Kidney epithelial cell (primary cell): Measurements from ENCODE around the gene KCNMB2. TPM values are rescaled to one million over a fixed set of nuclear protein-coding genes. Genes with fewer than 3 reads are reported as not detected.

Experiments
- DNase-seq: peaks from one replicate; pipeline ENCODE4 v3.0.0-alpha.2; 2010; ENCODE audit warnings: low read depth
- H3K27me3 ChIP-seq: 2 replicates; pipeline ENCODE4 v1.6.0; 2011; ENCODE audit warnings: low read length; ENCODE audit not compliant: control insufficient read depth, insufficient read depth
- H3K36me3 ChIP-seq: 2 replicates; pipeline ENCODE4 v1.5.1; 2011; ENCODE audit warnings: low read length; ENCODE audit not compliant: control insufficient read depth, insufficient read depth
- H3K4me3 ChIP-seq: 2 replicates; pipeline ENCODE4 v1.5.1; 2011; ENCODE audit warnings: low read depth, mild to moderate bottlenecking, control low read depth, low read length
- CTCF ChIP-seq: IDR thresholded peaks from 2 replicates; pipeline ENCODE4 v1.5.1; 2011; ENCODE audit warnings: mild to moderate bottlenecking, moderate library complexity, low read length, control low read depth, inconsistent platforms; ENCODE audit not compliant: insufficient read depth, poor library complexity, severe bottlenecking
- total RNA-seq: library from RNA; depleted of rRNA; stranded (reverse); fragments of >200 nt; gene quantifications from 2 replicates; pipeline ENCODE4 v1.2.3, GENCODE V29; 2015

Gene KCNMB2
- total RNA-seq, 1 donor from 2014 or later, result 3.6 TPM

DNA sequence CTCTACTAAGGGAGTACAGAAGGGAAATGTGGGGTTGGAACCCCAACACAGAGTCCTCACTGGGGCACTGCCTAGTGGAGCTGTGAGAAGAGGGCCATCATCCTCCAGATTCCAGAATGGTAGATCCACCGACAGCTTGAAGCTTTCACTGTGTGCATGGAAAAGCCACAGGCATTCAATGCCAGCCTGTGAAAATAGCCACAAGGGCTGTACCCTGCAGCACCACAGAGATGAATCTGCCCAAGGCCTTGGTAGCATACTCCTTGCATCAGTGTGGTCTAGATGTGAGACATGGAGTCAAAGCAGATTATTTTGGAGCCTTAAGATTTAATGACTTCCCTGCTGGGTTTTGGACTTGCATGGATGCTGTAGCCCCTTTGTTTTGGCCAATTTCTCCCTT, 39.3 kb upstream of the KCNMB2 start:
- Histone ChIP-seq H3K27me3 (no peaks in the 10 kb centered on the region), H3K4me3 (no peak overlapping the region), H3K36me3 (no peaks in the 10 kb centered on the region)
- DNase-seq, result no peak
- no peak for TF ChIP-seq CTCF

DNA sequence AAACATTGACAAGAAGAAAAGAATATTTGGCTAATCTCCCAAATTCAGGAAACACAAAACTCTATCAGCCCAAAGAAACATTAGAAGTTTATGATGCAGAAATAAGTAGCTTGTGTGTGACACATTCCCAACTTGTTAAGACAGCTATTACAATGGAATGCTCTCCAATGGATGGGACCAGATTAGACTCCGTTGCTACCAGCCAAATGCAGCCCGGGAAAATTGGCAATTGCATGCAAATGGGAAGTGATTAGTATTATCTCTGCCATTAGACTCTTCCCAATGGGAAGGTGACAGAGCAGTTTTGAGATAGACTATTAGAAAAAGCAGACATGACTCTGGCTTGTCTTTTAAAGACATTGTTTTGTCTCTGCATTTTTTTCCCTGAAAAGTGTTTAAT, 37.4 kb upstream of the KCNMB2 start:
- no peak for TF ChIP-seq CTCF
- Histone ChIP-seq H3K36me3 (no peaks in the 10 kb centered on the region), H3K4me3 (no peak overlapping the region), H3K27me3 (no peaks in the 10 kb centered on the region)
- no peak for DNase-seq

GRCh38 chr3:178500631-178501030, 35.6 kb upstream of the KCNMB2 start:
- TF ChIP-seq CTCF, result no peak
- Histone ChIP-seq H3K4me3 (no peak overlapping the region), H3K36me3 (no peaks in the 10 kb centered on the region), H3K27me3 (no peaks in the 10 kb centered on the region)
- DNase-seq, result no peak

- H3K36me3 ChIP-seq, result no peaks in the 10 kb centered on the region
- H3K27me3 ChIP-seq, result no peaks in the 10 kb centered on the region
- TF ChIP-seq CTCF, result no peak
- no peak overlapping the region for H3K4me3 ChIP-seq
- no peak for DNase-seq
Measured at GRCh38 chr3:178504128-178504527, 32.1 kb upstream of the KCNMB2 start.

- no peaks in the 10 kb centered on the region for H3K36me3 ChIP-seq
- no peak for DNase-seq
- no peaks in the 10 kb centered on the region for H3K27me3 ChIP-seq
- TF ChIP-seq CTCF, result no peak
- no peak overlapping the region for H3K4me3 ChIP-seq
Measured at GRCh38 chr3:178505832-178506231, 30.4 kb upstream of the KCNMB2 start.
